GM21423 (cell line): ENCODE results near the gene PAPSS1.
A peak's percentile ranks its signal among the peaks of the same experiment; 100 is the strongest.
"Not testable (repeated sequence)": the region's sequence is repeated elsewhere in the genome, so short reads cannot be mapped to it uniquely, and the experiment has no call there.

Experiments used
- ATAC-seq: cut with Tn5 transposase; IDR thresholded peaks from one replicate; pipeline ENCODE4 v1.9.1; 2021; ENCODE audit warnings: mild to moderate bottlenecking, moderate library complexity; ENCODE audit not compliant: unreplicated experiment

The PAPSS1 gene

DNA sequence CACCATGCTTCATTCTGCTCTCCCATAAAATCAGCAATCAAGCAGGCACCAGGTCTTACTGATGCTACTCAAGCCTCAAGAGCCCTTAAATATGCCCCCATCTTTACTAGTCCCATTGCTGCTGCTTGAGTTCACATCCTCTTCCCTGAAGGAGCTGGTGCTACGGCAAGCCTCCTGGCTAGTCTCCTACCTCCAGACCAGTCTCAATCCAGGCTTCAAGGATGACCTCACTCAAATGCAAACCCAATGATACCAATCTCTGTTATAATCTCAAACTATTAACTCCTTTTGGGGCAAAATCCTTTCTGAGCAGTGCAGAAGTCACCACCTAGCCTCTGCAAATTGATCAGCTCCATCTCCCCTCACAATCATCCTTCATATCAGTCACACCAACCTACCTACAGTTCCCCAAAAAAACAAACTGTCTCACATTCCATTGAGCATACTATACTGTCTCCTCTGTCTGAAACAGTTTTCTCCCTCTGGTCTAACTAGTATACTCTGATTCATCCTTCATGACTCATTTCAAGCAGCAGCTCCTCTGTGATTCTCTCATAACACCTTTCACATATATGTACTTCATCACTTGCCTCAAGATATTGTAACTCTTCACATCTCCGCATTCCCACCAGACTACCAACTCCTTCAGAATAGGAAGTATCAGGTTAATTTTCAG lies 30.0 kb downstream of the PAPSS1 start:
- ATAC-seq = peak; percentile 74

DNA sequence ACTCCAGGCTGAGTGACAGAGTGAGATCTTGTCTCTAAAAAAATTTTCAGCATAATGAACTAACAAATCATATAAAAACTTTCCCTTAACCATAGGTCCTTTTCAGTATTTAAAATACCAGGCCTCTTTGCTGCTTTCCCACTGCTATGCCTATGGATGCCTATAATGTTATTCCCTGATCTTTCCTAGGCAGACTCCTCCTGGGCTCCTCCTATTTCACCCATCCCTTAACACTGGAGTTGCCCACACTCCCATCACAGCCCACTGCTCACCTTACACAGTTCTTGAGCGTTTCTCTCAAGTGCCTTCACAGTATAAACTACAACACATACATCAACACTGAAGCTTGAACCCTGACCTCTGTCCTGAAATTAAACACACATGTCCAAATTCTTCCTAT lies 31.6 kb downstream of the PAPSS1 start:
- no peak for ATAC-seq

DNA sequence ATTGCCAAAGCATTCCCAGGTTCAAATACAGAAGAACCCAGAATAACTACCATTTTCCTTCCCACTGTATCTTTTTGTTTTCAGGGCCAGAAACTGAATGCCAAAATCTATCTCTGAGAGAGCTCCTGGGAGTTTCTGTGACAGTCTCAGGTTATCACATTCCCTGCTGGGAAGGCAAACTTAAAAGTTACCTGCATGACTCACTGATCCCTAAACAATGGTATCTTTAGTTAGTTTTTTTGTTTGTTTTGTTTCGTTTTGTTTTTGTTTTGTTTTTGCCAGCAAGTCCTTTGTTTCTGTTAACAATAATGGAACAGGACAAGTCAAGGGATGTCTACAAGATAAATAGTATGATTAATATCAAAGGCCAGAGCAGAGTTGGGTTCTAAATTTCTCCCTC lies 34.3 kb downstream of the PAPSS1 start:
- ATAC-seq = no peak

DNA sequence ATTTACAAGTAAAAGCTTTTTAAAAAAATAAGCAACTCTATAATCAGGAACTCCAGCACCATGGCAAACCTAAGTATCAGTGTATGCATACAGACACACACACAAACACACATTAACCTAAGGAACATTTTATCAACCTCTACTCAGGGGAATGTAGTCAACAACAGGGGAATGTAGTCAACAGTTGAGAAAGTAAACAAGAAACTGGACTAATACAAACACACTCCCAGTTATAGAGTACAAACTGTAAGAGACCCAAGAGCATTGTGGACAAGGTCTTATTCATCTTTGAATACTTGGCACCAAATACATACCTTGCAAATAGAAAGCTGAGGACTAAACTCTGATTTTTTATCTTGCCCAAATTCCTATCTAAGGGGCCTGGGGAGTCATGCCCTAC lies 36.2 kb downstream of the PAPSS1 start:
- ATAC-seq = no peak

DNA sequence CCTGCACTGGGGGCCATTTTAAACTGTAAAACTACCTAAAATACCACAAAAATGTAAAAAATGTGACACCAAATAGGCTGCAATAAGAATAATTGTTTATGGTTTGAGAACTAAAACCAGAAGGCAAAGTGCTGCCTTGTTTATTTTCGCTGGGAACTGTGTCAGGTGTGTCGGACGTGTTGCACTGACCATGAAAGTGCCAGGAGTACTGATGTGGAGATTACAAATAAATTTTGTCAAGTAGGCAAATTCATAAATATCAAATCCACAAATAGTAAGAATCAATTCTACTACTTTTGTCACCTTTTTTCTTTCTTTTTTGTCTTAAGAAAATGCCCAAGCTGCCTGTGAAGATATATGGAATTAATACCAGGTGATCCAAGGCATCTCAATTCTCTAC lies 37.7 kb downstream of the PAPSS1 start:
- no peak for ATAC-seq

DNA sequence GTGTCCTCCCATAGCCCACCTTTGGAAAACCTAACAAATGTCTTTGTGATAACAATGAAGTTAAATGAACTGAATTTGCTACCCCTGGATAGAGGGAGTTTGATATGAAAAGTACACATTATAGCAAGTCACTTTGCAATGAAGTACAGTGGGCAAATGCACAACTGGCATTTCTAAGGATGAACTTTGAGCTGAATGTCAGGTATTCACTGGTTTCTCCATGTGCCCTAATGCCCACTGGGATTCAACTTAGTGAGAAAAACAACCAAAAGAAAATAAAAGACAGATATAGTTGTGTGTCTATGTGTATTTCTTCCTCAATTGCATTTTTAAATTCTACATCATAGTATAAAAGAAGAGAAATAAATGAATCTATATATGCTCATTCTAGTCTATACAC lies 51.0 kb downstream of the PAPSS1 start:
- no peak for ATAC-seq

DNA sequence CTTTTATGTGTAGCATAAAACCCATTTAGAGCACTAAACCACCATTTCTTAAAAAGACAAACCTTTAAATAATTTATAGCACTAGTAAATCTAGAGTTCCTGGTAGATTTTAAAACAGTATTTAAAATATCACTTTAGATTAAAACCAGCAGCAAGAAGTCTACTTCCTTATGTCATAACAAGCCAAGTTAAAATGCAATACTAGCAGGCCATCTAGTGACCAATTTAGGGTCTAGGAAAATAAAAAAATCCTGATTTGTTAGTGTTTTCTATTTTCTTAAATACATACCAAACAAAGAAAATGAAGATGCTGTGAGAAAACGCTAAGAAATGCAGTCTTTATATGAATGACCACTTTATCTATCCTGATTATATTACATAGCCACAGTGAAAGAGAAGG lies 53.9 kb downstream of the PAPSS1 start:
- ATAC-seq = no peak

DNA sequence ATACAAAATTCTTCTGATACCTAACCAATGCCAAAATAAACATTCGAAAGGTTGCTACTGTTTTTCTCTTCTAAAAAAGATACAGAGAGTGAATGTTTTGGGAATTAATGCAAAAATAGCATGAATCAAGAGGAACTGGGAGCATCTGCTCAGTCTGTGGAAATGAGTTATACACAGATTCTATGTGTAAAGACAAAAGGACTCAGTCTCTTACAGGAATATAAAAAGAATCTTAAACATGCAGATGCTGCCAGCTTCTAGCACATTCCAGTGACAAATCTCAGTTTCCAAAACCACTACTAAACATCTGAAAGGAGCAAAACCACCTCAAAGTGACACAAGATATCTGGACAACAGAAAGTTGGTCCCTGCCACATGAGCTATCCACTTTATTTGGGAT lies 55.0 kb downstream of the PAPSS1 start:
- no peak for ATAC-seq

DNA sequence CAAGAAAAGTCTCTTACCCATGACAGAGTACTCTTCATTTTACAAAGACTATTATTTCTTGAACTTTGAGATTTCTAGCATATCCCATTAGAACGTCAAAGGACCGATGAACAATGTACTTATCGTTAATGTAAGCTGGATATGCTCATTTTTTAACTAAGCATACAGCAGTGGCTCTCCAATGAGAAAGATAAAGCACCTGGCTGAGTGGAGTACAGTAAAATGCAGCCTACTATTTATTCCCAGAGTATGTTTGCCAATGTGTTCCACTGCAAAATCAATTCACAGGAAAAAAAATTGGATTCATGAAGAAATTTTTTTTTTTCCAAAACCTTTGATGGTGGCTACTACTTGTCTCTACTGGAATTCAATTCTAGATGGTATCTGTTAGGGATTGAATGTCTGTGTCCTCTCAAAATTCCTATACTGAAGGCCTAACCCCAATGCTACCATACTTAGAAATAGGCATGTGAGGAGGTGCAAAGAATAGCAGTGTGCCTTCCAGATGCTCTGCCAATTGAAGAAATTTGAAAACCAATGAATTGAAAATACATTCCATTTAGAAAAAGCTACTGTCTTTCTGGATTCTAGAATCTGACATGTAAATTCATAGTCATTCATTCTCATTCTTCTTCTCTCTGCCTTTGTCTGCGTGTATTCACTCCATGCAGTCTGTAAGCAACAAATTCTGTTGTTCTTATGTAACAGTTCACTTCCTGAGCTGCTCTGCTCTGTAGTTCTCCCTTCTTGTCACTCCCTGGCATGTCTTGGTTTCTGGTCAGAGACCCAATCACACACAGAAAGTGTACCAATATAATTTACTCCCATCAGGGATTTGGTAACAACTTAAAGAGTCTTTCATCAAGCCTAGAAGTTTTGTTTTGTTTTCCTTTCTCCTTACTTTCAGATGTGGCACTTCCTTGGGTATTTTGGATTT lies 61.4 kb downstream of the PAPSS1 start:
- ATAC-seq = no peak

DNA sequence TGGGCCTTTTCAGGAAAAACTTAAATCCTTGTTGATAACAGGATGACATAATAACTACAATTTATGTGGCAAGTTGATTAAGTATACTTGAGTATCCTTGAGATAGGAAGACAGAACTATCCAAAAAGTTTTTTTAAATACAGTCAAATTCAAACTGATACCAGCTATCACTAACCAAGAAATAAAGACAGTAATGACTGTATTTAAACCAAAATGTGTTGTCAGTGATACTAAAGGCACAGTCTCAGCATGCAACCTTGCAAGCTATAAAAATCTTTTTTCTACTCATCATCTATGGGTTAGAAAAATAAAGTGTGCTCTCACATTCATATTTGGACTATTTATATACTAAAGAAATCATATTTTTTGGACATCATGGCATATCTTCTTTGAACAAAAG lies 64.7 kb downstream of the PAPSS1 start:
- no peak for ATAC-seq

DNA sequence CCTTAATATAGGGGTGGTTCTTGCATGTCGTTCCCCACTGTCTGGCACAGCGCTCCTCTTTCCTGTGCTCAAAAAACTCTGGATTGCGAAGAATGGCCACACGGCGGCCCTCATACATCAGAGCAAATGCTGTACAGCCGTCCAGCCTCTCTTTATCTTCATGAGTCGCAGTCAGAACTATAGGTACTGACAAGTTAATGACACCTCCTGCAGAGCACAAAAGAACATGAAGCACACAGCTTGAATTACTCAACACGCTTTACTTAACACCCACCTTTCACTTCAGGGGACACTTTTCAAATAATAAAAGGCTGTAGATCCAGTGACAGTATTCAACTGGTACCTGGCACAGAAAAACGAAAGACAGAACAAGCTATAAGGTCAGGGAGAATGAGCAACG lies 65.3 kb downstream of the PAPSS1 start:
- ATAC-seq = no peak

DNA sequence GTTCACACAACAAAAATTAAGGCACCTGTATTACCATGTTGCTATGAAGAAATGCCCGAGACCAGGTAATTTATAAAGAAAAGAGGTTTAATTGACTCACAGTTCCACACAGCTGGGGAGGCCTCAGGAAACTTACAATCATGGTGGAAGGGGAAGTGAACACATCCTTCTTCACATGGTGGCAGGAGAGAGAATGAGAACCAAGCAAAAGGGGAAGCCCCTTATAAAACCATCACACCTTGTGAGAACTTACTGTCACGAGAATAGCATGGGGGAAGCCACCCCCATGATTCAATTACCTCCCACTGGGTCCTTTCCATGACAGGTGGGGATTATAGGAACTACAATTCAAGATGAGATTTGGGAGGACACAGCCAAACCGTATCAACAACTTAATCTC lies 68.6 kb downstream of the PAPSS1 start:
- not testable (repeated sequence) for ATAC-seq

DNA sequence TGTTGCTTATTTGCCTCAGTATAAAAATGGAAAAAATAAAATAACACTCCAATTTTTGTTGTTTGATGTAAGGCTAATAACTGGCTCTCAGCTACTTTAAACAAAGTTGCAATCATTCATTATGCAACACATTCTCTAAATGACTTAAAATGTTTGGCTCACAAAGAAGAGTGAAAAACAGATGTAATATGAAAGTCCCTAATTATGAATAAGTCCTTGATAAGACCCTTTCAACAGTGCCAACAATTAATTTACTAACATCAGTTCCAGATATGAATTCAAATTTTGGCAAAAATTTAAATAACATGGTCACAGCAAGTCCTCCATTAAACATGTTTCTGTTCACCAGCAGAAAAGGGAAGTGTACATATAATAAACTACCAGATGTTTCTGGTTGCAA lies 69.8 kb downstream of the PAPSS1 start:
- no peak for ATAC-seq

DNA sequence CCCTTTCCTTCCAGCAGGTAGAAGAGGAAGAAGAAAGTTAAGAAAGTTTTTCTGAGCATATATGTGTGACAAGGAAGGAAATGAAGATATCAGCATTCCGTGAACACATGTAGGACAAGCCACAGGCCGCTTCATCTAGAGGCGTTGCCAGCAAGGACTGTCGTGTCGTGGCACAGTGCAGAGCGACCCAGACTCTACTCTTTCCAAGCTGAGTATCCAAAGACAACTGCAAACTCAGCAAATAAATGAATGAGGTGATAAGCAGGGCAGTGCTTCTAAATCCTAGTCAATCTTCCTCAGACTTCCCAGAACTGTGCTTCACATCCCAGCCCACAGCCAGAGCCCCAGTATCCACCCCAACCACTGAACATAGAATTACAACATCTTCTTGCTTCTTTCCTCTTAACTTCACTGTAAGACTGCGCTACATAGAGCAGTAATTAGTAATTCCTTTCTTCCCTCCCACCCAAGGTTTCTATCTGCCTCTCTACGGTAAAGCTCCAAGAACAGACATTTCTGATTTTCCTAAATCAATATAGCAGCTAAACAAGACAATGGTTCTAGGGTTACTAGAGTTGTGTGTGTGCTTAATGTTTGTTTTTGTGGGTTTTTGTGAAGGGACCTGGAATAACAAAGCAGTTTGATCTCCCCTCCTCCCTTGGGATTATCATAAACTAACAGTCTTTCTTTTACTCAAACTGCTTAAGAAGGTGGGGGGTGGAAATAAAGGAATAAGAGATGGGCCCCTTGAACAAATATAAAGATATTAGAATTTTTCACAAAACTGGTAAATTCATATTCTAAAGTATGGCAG lies 71.6 kb downstream of the PAPSS1 start:
- no peak for ATAC-seq

DNA sequence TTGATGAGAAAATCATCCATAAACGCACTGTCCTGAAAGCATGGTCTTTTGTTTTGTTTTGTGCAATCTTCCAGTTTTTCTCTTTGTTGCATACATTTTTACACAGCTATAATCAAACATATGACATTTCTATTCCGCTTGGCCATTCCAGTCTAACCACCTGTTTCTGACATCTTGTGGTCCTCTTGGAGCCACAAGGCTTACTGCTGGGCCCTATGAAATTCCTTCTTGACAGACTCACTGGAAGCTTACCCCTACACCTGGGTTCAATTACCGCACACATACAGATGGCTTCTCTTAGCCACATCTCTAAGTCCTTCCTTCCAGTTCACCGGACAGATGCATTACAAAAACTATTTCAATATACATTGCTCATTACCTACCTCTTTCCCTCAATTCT lies 72.4 kb downstream of the PAPSS1 start:
- ATAC-seq = no peak

DNA sequence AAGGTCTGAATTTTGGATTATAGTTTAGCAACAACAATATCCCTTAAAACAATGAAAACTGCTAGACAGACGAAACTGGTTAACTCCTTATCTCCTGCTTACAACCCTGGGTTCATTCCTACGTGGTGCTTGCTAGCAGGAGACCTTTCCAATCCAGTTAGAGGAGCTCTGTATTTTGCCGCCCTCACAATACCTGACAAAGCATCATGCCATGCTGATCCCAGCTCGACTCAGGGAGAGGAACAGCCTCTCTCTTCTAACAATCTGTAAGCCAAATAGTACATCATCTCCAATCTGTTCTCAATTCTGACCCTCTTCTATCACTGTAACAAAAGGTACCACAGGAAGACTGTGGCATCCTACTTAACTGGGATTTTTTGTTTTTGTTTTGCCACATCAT lies 74.4 kb downstream of the PAPSS1 start:
- no peak for ATAC-seq

DNA sequence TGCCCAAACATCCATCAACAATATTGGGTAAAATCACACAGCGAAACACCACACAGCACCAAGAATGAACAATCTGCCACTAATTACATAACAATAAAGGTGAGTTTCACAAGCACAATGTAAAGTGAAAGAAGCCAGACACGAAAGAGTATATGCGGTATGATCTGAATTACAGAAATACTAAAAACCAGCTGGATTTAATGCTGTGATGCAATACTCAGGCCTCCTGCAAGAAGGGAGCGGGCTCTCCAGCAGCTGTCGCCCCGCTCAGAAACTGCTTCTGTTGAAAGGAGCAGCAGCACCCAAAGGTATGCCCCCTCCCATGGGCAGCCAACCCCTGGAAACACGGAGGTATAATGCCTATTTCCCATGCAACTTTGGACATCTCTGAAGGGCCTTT lies 77.0 kb downstream of the PAPSS1 start:
- ATAC-seq = no peak

DNA sequence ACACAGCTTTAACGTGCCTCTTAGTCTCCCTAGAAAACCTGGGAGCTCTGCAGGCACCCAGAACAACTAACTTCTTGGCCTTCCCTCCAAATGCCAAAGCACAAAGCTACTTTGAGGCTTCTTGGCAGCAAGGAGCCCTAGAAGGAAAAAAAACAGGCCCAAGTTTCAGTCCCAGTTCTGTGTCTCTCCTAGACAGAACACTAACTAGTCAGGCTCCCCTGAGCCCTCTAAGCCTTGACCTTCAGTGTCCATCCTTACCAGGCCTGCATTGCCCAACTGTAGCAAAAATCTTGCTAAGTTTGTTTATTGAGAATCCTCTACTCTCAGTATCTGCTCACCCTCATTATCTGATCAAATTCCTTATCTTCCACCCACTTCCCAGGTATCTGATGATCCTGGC lies 79.2 kb downstream of the PAPSS1 start:
- ATAC-seq = no peak

DNA sequence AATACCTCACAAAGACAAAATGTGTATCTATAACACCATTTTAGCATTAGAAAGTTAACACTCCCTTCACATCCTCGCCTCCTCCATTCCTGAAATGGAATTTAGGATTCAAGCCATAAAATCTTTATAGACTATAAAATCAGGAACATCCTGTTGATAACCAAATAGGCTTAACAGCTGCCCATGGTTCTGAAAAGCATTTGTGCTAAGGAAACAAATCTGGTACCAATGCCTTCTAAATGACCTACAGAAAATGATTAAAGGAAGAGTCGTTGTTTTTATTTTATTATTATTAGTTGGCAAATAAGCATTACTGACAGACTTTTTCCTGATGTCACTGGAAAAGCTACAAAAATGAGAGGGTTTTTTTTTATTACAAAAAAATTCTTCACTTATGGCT lies 79.8 kb downstream of the PAPSS1 start:
- no peak for ATAC-seq

DNA sequence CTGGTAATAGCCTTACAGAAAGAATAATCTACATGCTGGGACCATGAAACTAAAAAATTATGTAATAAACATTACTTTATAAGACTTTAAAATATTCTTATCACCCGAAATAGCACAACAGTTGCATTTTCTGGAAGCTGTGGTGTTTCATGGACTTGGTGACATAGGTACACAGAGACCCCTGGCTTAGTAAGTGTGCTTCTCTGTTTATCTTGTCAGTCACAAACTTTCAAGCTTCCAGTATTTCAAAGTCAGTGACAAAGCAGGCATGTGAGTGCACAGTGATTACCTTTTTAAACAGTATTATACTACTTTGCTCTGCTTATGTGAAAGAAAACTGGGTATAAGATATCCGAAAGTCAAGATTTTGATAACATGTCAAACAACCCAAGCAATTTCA lies 84.3 kb downstream of the PAPSS1 start:
- ATAC-seq = no peak

DNA sequence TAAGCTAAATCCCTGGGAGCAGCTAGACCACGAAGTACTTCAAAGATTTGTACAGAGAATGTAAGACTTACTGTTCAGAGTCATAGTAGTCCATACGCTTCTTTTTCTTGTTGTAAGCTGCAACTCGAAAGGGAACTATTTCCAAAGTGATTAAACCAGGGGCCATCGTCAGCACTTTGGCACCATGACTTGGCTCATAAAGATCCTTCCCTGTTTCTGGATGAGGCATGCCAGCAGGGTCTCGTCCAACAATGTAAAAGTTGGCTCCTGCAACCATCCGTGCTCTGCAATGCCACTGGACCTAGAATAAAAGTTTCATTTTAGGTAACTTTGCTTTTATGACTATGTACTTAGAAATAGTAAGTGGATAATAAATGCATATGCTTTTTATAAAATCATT lies 88.5 kb downstream of the PAPSS1 start:
- ATAC-seq = no peak
